ENCODE results near the gene RABGAP1L.

The RABGAP1L gene

DNA sequence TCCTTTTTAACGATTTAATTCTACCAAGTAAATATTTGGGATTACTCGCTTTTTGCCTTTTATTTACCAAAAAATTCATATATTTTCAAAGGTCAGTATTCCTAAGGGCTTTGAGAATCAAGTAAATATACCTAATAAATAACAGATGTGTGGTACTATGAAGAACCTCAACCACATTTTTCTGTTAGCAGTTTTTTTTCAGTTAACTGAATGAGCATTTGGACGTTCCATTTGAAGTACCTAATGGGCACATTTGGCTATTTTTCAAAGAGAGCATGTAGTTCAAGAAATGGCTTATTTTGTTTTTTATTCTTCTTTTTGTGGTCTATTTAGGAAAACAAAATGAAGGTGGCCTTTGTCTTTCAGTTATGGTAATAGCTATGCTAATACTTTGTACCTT lies 541.5 kb downstream of the RABGAP1L start:
- Histone ChIP-seq H3K27me3 (ENCODE audit: insufficient read depth, low read length, poor library complexity, severe bottlenecking) (no peaks in the 10 kb centered on the region), H3K4me3 (ENCODE audit: low read length, poor library complexity, severe bottlenecking) (no peak overlapping the region), H3K9me2 (replicated peaks; ENCODE audit: low read depth, low read length) (no peaks in the 10 kb centered on the region)

DNA sequence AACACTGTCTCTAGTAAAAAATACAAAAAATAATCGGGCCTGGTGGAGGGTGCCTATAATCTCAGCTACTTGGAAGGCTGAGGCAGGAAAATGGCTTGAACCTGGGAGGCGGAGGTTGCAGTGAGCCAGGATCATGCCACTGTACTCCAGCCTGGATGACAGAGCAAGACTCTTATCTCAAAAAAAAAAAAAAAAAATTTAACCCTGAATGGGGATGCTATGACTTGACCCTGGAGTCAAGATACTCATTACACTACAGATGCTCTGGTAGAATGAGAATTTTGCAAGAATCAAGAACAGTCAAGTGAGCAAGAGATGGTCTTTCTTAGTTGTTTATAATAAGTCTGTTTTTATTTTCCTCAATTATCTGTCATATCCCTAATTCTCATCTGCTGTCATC lies 542.2 kb downstream of the RABGAP1L start:
- no peak overlapping the region for H3K4me3 ChIP-seq (ENCODE audit: low read length, poor library complexity, severe bottlenecking)
- no peaks in the 10 kb centered on the region for H3K4me1 ChIP-seq (ENCODE audit: insufficient read depth, low read length, poor library complexity, severe bottlenecking)
- H3K4me2 ChIP-seq (ENCODE audit: low read depth, low read length, poor library complexity, severe bottlenecking): no peak overlapping the region
- no peak overlapping the region for H2AFZ ChIP-seq (ENCODE audit: low read length)
- H4K20me1 ChIP-seq (ENCODE audit: insufficient read depth, low read length, poor library complexity, severe bottlenecking): no peaks in the 10 kb centered on the region
- no peaks in the 10 kb centered on the region for H3K36me3 ChIP-seq (ENCODE audit: insufficient read depth, low read length)
- TF ChIP-seq EZH2phosphoT487 (IDR thresholded peaks at IDR 0.05; ENCODE audit: borderline replicate concordance): no peak
- TF ChIP-seq, protein P1, sequence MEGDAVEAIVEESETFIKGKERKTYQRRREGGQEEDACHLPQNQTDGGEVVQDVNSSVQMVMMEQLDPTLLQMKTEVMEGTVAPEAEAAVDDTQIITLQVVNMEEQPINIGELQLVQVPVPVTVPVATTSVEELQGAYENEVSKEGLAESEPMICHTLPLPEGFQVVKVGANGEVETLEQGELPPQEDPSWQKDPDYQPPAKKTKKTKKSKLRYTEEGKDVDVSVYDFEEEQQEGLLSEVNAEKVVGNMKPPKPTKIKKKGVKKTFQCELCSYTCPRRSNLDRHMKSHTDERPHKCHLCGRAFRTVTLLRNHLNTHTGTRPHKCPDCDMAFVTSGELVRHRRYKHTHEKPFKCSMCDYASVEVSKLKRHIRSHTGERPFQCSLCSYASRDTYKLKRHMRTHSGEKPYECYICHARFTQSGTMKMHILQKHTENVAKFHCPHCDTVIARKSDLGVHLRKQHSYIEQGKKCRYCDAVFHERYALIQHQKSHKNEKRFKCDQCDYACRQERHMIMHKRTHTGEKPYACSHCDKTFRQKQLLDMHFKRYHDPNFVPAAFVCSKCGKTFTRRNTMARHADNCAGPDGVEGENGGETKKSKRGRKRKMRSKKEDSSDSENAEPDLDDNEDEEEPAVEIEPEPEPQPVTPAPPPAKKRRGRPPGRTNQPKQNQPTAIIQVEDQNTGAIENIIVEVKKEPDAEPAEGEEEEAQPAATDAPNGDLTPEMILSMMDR (conservative IDR thresholded peaks at IDR 0.05; ENCODE audit: low read length): no peak
- no peak overlapping the region for H3K9ac ChIP-seq (ENCODE audit: low read depth, low read length, poor library complexity, severe bottlenecking)
- no peaks in the 10 kb centered on the region for H3K9me3 ChIP-seq (ENCODE audit: insufficient read depth, low read depth, low read length)
- H3K9me2 ChIP-seq (replicated peaks; ENCODE audit: low read depth, low read length): no peaks in the 10 kb centered on the region
- H3K79me2 ChIP-seq (ENCODE audit: insufficient read depth, low read length): no peaks in the 10 kb centered on the region
- H3F3A ChIP-seq (ENCODE audit: low read depth): no peaks in the 10 kb centered on the region
- no peaks in the 10 kb centered on the region for H3K27me3 ChIP-seq (ENCODE audit: insufficient read depth, low read length, poor library complexity, severe bottlenecking)

More for the DNA sequence above, 541.5 kb downstream of the RABGAP1L start:
- Histone ChIP-seq H3K9me3 (ENCODE audit: insufficient read depth, low read depth, low read length) (no peaks in the 10 kb centered on the region), H3F3A (ENCODE audit: low read depth) (no peaks in the 10 kb centered on the region), H3K4me2 (ENCODE audit: low read depth, low read length, poor library complexity, severe bottlenecking) (no peak overlapping the region), H3K36me3 (ENCODE audit: insufficient read depth, low read length) (no peaks in the 10 kb centered on the region), H4K20me1 (ENCODE audit: insufficient read depth, low read length, poor library complexity, severe bottlenecking) (no peaks in the 10 kb centered on the region), H3K4me1 (ENCODE audit: insufficient read depth, low read length, poor library complexity, severe bottlenecking) (no peaks in the 10 kb centered on the region), H2AFZ (ENCODE audit: low read length) (no peak overlapping the region), H3K9ac (ENCODE audit: low read depth, low read length, poor library complexity, severe bottlenecking) (no peak overlapping the region), H3K79me2 (ENCODE audit: insufficient read depth, low read length) (no peaks in the 10 kb centered on the region)
- TF ChIP-seq, protein P1 (conservative IDR thresholded peaks at IDR 0.05; ENCODE audit: low read length): no peak
- no peak for TF ChIP-seq EZH2phosphoT487 (IDR thresholded peaks at IDR 0.05; ENCODE audit: borderline replicate concordance)

DNA sequence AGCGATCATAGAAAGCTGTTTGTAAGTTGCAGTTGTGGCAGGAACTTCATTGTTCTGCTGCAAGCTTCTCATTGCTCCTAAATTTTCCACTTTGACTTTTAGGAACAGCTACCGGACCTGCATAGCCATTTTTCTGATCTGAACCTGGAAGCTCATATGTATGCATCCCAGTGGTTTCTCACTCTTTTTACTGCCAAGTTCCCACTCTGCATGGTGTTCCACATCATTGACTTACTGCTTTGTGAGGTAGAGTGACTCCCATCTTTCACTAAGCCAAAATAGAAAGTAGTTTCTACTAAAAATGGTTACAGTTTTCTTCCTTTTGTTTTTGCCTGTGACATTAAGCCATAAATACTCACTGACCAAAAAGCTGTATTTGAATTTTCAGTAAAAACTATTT lies 542.7 kb downstream of the RABGAP1L start:
- no peak overlapping the region for H3K9ac ChIP-seq (ENCODE audit: low read depth, low read length, poor library complexity, severe bottlenecking)
- H3F3A ChIP-seq (ENCODE audit: low read depth): no peaks in the 10 kb centered on the region
- no peaks in the 10 kb centered on the region for H4K20me1 ChIP-seq (ENCODE audit: insufficient read depth, low read length, poor library complexity, severe bottlenecking)
- no peaks in the 10 kb centered on the region for H3K27me3 ChIP-seq (ENCODE audit: insufficient read depth, low read length, poor library complexity, severe bottlenecking)
- TF ChIP-seq, protein P1 (conservative IDR thresholded peaks at IDR 0.05; ENCODE audit: low read length): no peak
- TF ChIP-seq EZH2phosphoT487 (IDR thresholded peaks at IDR 0.05; ENCODE audit: borderline replicate concordance): no peak
- H3K79me2 ChIP-seq (ENCODE audit: insufficient read depth, low read length): no peaks in the 10 kb centered on the region
- no peak overlapping the region for H3K4me3 ChIP-seq (ENCODE audit: low read length, poor library complexity, severe bottlenecking)
- no peak overlapping the region for H3K4me2 ChIP-seq (ENCODE audit: low read depth, low read length, poor library complexity, severe bottlenecking)
- no peak overlapping the region for H2AFZ ChIP-seq (ENCODE audit: low read length)
- H3K4me1 ChIP-seq (ENCODE audit: insufficient read depth, low read length, poor library complexity, severe bottlenecking): no peaks in the 10 kb centered on the region
- H3K9me3 ChIP-seq (ENCODE audit: insufficient read depth, low read depth, low read length): no peaks in the 10 kb centered on the region
- no peaks in the 10 kb centered on the region for H3K36me3 ChIP-seq (ENCODE audit: insufficient read depth, low read length)
- no peaks in the 10 kb centered on the region for H3K9me2 ChIP-seq (replicated peaks; ENCODE audit: low read depth, low read length)
